LoVo (cell line): ENCODE results near the gene ATP5PB.
A peak's percentile ranks its signal among the peaks of the same experiment; 100 is the strongest.

Source experiments
- DNase-seq: peaks from one replicate; pipeline ENCODE4 v3.0.0-alpha.2; 2016; ENCODE audit warnings: low spot score

ATP5PB gene

DNA sequence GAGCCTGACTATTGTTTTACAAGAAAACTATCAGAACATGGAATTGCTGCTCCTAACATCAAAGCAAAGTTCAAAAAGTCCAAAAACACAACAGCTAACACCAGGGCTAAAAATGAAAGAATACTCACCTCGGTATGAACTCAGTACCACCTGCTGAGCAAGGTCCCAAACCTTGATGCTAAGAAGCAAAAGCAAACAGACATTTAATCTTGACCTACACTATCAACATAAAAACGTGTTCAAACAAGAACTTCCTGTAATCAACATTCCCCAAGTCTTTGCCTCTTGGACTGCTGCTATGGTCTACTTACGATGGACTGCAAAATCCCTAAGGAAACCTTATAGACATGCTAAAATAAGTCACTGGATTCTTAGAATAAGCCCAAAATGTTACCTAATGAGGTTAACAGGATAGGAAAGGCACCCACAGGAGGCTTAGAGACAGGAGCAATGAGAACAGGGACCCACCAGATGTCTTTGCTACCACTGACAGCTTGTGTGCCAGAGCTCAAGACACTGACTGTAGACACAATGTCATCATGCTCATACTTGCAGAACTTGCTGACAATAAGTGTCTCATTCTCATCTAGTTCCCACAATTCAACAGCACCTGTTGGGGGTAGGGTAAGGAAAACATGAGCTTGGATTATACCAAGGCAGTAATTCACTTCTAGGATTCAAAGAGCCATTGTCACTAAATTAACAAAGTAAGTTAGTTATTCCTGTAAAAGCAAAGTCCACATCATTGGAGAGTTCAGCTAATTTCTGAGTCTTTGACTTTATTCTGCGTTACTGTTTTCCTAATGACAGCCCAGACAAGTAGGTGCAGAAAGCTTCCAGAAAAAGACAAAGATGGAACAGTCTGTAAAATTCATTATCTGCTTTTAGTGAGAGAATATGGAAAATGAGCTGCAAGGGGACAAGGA is 2.0 kb upstream of the ATP5PB start:
- DNase-seq, result no peak

DNA sequence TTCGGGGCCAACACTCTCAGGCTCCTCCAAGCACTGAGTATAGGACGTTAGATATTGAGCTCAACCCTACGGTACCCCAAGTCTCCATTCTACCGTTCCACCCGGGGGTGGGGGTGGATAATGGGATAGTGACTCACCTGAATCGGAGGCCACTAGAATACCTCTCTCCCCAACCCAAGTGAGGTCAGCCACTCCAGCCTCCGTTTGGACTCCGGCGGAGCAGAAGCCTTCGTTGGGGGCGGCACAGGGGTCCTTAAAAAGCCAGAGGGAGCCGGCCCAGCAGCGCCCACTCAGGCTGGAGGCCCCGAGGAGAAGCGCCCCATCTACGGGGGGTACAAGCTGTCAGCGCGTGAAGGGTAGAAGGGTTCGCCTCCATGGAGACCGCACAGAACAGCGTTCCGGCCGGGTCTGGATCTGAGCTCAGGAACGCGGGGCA is 764 bp upstream of the ATP5PB start:
- DNase-seq, result no peak

DNA sequence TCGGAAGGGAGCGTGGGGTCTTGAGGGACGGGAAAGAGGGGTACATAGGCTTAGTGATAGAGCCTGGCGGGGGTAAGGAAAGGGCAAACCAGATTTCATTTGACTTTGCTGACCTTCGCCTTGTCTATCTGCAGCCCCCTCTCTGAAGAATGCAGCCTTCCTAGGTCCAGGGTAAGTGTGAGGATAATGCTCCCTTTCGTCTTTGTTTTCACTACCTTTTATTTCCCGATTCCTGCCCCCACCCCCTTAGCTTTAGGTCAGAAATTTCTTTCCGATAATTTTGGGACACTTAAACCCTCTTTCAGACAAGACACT is 396 bp downstream of the ATP5PB start:
- no peak for DNase-seq

DNA sequence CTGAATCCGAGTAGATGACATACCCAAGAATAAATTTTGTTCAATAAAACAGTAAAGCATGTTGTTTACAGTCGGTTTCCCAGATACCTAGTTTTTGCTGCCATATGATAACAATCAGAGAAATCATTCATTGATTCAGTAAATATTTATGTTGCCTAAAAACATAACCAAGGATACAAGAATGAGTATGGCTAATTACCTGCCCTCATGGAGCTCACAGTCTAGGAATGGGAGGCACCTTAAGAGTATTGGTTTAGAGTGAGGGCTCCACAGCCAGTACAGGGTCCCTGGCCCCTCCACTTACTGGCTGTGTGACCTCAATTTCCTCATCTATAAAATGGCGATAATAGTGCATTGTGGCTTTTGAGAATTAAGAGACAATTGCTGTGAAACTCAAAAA is 921 bp downstream of the ATP5PB start:
- no peak for DNase-seq

DNA sequence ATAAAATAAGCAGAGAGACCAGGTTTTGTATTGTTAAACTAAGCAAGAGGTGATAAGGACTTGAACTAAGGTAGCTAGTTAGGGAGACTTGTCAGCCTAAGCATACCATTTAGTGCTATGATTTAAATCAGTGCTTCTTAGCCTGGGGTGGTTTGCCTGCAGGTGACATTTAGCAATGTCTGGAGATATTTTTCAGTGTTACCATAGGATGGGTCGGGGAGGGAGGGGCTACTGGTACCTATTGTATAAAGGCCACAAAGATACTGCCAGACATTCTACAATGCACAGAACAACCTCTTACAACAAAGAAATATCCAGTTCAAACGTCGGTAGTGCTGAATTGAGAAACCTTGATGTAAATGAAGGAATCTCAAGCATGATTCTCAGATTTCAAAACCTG is 3.3 kb downstream of the ATP5PB start:
- DNase-seq, result no peak

DNA sequence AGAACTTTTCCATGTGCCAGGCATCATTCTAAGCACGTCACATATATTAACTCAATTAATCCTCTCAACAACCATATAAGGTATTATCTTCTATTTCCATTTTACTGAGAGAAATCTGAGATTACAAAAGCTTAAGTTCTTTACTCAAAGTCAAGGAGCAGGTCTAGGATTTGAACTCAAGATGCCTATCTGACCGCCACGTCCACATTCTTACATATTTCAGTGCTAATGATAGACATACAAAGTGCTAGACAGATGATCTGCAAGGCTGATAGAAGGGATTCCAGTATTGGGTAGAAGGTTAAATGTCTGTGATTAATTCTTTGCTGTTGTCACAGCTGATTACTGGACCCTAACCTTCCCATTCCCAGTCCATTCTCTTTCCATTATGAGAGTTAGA is 4.4 kb downstream of the ATP5PB start:
- DNase-seq, result no peak

DNA sequence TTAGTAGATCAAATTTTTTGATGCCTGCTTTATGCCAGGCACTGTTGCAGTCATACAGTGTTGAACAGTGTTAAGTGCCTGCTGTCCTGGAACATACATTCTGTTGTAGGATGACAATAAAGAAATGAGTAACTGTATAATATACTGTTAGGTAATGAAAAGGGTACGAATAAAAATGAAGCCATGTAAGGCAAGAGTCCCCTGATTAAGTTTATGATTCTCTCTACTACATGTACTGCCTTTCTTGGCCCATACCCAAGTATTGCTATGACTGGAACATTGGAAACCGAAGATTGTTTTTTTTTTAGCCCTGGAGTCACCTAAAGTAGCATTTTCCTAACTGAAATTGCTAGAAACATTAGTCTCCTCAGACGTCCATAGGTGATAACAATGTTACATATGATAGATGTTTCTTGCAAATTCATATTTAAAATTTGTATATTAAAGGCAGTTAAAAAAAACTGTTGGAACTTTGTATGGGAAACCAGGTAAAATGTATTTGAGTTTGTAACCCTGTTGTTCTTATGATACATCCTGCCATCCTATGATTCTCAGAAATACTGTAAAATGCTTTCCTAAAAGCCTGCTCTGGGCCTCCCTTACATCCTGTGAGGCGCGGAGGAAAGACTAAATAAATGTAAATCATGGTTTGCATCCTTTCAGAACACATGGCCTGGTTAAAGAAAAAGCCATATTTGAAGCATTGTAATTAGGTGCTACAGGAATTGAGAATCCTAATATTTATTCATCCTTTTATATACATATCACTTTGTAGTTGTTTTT is 5.8 kb downstream of the ATP5PB start:
- DNase-seq, result no peak

DNA sequence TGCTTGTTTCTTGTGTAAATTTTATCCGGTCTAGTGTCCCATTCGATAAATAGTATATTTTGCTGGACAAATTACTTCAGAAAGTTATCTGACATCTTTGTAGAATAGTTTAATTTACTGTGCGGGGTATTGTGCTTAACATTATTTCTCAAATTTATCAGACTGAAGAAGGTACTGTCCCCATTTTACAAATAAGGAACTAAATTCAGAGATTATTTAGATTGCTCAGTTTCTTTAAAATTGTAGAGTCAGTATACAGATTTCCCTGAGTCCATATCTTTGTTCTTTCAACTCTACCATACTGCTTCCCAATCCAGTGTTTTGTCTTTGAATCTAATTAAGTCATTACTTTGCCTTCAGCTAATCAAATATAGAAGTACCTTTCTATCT is 6.4 kb downstream of the ATP5PB start:
- DNase-seq, result no peak

DNA sequence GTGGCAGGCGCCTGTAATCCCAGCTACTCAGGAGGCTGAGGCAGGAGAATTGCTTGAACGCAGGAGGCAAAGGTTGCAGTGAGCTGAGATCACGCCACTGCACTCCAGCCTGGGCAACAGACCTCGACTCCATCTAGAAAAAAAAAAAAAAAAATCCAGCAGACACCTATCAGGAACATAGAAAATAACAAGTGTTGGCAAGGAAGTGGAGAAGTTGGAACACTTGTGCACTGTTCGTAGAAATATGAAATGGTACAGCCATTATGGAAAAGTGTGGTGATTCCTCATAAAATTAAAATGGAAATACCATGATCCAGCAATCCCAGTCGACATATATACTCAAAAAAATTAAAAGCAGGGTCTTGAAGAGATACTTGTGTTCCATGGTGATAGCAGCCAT is 12.5 kb downstream of the ATP5PB start:
- DNase-seq, result no peak

DNA sequence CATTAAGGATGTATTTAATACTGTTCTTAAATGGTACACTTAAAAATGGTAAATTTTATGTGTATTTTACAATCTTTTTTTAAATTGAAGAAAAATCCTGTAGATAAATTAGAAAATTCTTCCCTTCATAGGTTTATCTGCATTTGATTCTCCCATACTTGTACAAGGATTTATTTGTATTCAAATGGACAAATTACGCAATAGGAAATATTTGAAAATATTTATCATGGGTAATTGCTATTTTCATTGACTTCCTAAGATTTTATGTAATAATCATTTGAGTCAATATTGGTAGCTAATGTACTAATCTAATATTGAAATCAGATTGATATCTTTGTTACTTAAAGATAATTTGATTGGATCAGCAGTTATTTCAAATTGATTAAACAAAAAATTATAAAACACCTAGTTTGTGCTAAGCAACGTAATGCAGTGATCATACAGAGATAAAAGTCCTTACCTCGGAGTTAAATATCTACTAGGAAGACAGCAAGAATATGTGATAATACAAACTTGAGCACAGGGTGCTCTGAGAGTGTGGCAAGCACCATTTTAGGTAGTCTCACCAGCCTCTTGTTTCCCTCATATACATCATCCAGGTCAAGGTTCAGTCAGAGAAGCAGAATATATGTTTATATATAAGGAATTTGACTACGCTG is 13.2 kb downstream of the ATP5PB start:
- DNase-seq, result no peak

DNA sequence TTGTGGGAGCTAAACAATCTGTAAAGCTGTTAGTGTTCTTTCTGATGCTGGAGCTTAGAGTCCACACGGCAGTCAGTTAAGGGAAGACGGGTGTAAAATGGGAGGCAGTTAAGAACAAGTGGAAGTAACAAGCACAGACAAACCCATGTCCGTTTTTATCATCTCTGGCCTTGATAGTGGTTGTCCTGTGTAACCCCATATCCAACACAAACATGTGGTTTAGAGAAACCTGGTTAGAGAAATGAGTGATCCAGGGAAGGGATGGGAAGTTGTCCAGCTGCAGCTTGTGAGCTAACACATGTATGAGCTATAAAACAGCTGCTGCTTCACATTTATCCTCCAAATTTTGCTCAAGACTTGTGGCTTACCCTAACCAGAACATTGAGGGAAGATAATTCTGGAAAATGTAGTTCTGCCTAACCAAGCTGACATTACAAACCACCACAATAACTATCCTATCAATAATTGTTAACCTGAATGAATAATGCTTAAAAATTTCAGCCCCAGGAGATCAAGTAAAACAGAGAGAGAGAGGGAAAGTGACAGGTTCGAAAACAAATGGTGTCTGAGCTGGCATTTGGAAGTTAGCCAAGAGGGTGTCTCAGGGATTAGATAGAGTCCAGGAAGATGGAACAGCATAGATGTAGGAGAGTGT is 13.9 kb downstream of the ATP5PB start:
- DNase-seq, result peak; percentile 28

DNA sequence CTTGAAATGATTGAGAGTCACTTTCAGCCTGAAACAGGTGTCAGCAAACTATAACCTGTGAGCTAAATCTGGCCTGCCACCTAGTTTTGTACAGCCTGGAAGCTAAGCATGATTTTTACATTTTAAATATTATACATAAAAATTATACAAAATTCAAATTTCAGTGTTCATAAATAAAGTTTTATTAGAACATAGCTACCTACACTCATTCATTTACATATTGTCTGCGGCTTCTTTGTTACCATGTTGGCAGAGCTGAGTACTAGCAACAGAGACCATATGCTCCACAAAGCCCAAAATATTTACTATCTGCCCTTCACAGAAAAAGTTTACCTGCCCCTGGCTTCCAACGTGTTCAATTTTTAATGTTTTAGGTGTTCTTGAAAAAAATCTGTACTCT is 16.5 kb downstream of the ATP5PB start:
- no peak for DNase-seq

DNA sequence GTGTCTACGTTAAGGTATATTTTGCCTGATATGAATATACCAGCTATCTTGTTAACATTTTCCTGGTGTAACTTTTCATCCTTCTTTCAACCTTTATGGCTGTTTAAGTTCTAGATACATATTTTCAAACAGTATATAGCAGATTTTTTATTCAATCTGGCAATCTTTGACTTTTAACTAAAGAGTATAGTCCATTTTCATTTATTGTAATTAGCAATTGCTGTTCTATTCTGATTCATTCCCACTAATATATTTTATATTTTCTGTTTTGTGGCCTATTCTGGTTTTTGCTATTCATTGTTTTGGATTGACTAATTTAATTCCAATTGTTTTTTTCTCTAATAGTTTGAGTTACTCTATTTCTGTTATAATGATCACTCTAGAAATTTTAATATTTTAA is 17.2 kb downstream of the ATP5PB start:
- no peak for DNase-seq

DNA sequence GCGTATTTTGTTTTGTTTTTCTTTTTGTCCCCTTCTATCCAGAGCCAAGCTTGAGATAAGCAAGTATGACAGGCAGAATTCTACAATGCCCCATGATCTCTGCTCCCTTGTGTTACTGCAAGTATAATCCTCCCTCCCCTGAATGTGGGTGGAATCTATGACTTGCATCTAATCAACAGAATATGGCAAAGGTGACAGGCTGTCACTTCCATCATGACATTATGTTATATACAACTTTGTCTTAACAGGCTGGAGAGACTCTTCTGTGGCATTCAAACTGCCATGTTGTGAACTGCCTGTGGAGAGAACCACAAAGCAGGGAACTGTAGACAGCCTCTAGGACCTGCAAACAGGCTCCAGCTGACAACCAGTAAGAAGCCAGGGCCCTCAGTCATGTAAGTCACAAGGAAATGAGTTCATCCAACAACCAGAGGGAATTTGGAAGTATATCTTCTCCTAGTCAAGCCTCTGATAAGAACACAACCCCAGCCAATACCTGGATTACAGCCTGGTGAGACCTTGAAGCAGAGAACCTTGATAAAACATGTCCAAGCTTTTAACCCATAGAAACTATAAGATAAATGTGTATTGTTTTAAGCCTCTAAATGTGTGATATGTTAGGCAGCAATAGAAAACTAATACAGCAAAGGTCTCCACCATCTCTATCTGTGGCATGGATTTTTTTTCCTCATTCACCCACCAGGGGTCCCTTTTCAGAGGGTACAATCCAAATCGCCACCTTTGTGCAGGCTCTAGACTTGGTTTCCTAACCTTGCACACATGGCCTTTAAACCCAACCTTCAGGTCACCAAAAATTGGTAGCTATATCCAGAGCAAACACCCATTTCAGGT is 18.8 kb downstream of the ATP5PB start:
- DNase-seq, result no peak

DNA sequence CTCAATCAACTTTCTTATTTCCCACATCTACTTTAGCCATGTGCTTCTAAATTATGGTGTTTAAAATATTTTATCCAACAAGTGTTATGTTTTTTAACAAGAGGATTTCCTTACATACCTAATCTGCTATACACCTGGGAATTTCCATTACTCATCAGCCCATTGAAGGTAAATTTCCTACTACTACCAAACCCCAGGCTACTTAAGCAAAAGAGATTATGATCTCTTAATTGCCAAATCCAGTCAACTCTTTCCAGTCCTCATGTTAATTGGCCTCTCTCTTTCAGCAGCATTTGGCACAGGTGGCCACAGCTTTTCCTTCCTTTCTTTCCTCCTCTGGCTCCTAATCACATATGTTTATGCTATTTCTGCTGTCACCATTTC is 19.4 kb downstream of the ATP5PB start:
- no peak for DNase-seq

DNA sequence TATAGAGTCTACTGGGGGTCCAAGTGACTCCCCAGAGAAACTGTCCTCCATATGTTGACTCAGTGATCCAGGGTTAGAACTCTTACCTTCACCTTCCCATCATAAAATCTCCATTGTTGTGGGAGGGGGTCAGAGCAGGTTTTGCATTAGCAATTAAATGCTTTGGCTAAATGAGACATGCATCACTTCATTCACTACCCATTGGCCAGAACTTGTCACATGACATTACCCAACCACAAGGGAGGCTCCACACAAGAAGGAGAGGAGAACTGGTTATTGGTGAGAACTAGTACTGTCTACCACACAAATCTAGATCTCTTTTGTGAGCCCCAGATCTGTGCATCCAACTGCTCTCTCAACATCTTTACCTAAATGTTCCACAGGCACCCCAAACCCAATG is 20.3 kb downstream of the ATP5PB start:
- DNase-seq, result no peak

DNA sequence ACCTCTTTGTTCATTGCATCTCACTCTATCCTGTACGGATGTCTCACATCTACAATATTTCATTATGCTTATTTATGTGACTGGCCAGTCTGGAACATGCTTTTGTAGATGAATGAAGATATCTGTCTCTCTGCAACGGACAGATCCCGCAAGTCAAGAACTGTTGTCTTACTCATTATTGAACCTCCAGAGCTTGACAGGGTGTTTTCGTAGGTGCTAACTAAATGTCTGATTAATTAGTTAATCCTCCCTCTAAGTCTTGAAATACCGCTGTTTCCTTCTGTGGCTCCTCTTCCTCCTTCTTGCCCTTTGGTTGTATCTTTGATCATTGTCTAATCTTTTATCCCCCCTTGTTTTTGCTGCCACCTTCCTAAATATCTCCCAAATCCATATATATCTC is 21.3 kb downstream of the ATP5PB start:
- no peak for DNase-seq

DNA sequence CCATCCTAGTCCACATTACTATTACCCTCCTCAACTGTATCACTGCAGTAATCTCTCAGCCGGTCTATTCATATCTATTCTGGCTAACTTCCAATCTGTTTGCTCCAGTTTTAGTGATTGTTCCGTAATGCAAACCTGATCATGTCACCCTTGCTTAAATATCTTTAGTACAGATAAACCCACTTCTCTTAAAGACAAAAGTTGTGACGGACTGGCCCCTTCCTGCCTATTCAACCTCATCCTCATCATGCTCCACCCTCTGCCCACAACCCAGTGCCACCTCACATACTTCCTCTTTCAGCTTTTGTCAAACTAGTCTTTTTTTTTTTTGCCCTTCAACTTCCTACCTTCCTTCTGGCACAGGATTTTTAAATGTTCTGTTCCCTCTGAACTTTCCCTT is 21.7 kb downstream of the ATP5PB start:
- no peak for DNase-seq

DNA sequence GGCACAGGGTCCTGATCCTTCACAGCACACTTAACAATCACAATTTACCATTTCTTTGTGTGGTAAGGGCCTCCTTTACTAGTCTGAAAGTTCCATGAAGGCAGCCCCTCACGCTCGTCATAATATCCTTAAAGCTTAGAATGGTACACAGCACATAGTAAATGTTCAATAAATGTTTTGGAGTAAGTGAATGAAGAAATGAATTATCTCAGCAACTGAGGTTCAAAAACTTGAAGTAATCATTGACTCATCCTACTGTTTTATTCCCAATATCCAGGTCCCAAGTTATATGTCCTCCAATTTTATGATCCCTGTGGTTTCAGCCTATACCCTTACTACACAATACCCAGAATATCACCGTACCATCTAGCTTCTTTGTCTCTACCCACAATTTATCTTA is 22.3 kb downstream of the ATP5PB start:
- no peak for DNase-seq

DNA sequence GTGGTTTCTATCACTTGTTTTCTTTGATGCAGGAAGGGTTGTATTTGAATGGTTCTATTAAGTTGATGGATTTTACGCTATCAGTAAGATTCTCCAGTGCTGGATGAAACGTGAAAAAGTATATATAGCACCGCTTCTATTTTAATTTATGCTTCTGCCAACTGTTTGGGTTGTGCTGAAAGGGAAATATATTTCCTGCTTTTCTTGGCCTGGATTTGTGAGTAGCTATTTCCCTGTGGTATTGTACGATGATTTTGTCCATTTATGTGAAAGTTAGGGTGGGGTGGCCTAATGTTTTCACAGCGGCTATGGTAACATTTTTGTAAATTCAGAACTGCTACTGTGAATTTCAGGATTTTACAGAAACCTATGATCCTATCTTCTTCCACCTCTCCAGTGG is 24.8 kb downstream of the ATP5PB start:
- no peak for DNase-seq

DNA sequence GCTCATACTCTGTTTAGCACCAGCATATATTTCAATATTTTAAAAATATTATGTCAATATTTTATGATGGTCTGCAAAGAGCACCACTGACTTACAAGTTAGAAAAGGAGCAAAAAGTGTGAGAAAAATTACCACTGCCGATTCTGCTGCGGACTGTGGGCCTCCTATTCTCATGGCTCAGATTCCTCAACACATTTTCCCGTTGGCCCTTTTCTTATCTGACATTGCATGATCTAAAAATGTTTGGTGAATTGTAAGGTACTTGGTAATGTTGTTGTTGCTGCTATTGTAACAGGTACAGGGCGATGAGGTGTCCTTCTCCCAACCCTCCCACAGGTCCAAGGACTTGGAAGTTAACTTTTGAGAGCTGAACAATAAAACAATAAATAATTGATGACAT is 25.3 kb downstream of the ATP5PB start:
- no peak for DNase-seq

DNA sequence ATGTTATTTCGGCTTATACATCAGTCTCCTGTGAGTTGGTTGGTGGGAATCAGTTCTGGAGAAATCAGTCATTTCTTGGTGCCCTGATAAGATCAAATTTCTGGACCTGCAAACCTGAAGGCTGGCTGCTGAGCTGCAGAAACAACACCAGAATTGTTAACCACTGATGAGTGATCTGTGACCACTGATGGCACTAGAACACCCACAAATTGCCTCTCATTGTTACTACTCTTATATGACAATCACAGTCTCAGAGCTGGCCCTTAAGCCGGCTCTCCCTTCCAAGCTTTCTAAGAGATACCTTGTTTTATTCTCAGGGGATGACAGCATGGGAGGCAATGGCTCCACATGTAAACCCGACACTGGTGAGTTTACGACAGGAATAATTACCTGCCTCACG is 26.4 kb downstream of the ATP5PB start:
- no peak for DNase-seq
